ENCODE results near the gene ARGFX. TPM values are rescaled to one million over a fixed set of nuclear protein-coding genes. Genes with fewer than 3 reads are reported as not detected.

ARGFX gene
- total RNA-seq, 1 donor from 2014 or later, result not detected

GRCh38 chr3:121542924-121543323 is 24.8 kb upstream of the ARGFX start:
- H3K36me3 Mint-ChIP-seq, result peaks cover 2% of the 10 kb centered on the region
- DNase-seq (ENCODE audit: low spot score in 2 of 2, unreplicated experiment in 2 of 2), result no peak
- H3K9me3 Mint-ChIP-seq, result no peaks in the 10 kb centered on the region
- H3K27ac Mint-ChIP-seq, result no peak overlapping the region
- H3K27me3 Mint-ChIP-seq (ENCODE audit: low read depth), result no peaks in the 10 kb centered on the region
- TF ChIP-seq CTCF (IDR thresholded peaks at IDR 0.05; ENCODE audit: unreplicated experiment), result no peak
- H3K4me1 Mint-ChIP-seq, result peaks cover 6% of the 10 kb centered on the region
- no peak overlapping the region for H3K4me3 Mint-ChIP-seq

- Mint-ChIP-seq H3K4me1 (peaks cover 6% of the 10 kb centered on the region), H3K4me3 (peak overlapping the region; percentile 90), H3K27ac (peak overlapping the region; percentile 83), H3K9me3 (no peaks in the 10 kb centered on the region), H3K36me3 (no peaks in the 10 kb centered on the region), H3K27me3 (ENCODE audit: low read depth) (no peaks in the 10 kb centered on the region)
- no peak for DNase-seq (ENCODE audit: low spot score in 2 of 2, unreplicated experiment in 2 of 2)
- TF ChIP-seq CTCF (IDR thresholded peaks at IDR 0.05; ENCODE audit: unreplicated experiment), result no peak
These were observed 22.6 kb upstream of the ARGFX start for GRCh38 chr3:121545049-121545573.

- DNase-seq (ENCODE audit: low spot score in 2 of 2, unreplicated experiment in 2 of 2), result peak; percentile 52 to 80
- H3K4me3 Mint-ChIP-seq, result peak within 1 kb of the TSS; percentile 90
- no peaks in the 10 kb centered on the region for H3K27me3 Mint-ChIP-seq (ENCODE audit: low read depth)
- H3K9me3 Mint-ChIP-seq, result no peaks in the 10 kb centered on the region
- TF ChIP-seq CTCF (IDR thresholded peaks at IDR 0.05; ENCODE audit: unreplicated experiment), result no peak
- H3K4me1 Mint-ChIP-seq, result peaks cover 6% of the 10 kb centered on the region
- peak within 1 kb of the TSS; percentile 91 for H3K27ac Mint-ChIP-seq
- H3K36me3 Mint-ChIP-seq, result no peaks in the 10 kb centered on the region
These were observed 21.9 kb upstream of the ARGFX start, which contains the start of gene POLQ for GRCh38 chr3:121545574-121546455. TSS of gene POLQ (minus strand) at chr3:121545988. CDS start at chr3:121545877, 111 bp downstream.

- H3K27me3 Mint-ChIP-seq (ENCODE audit: low read depth), result no peaks in the 10 kb centered on the region
- no peaks in the 10 kb centered on the region for H3K4me1 Mint-ChIP-seq
- H3K36me3 Mint-ChIP-seq, result no peaks in the 10 kb centered on the region
- DNase-seq (ENCODE audit: low spot score in 2 of 2, unreplicated experiment in 2 of 2), result no peak
- H3K27ac Mint-ChIP-seq, result no peak overlapping the region
- no peak overlapping the region for H3K4me3 Mint-ChIP-seq
- TF ChIP-seq CTCF (IDR thresholded peaks at IDR 0.05; ENCODE audit: unreplicated experiment), result no peak
- no peaks in the 10 kb centered on the region for H3K9me3 Mint-ChIP-seq
These were observed 15.4 kb upstream of the ARGFX start for GRCh38 chr3:121552379-121552778.

- H3K4me3 Mint-ChIP-seq, result no peak overlapping the region
- DNase-seq (ENCODE audit: low spot score in 2 of 2, unreplicated experiment in 2 of 2), result no peak
- no peaks in the 10 kb centered on the region for H3K9me3 Mint-ChIP-seq
- no peaks in the 10 kb centered on the region for H3K4me1 Mint-ChIP-seq
- no peak overlapping the region for H3K27ac Mint-ChIP-seq
- H3K27me3 Mint-ChIP-seq (ENCODE audit: low read depth), result no peaks in the 10 kb centered on the region
- no peak for TF ChIP-seq CTCF (IDR thresholded peaks at IDR 0.05; ENCODE audit: unreplicated experiment)
- H3K36me3 Mint-ChIP-seq, result no peaks in the 10 kb centered on the region
These were observed 15.0 kb upstream of the ARGFX start for GRCh38 chr3:121552797-121553196.
